Mesothelial cell of epicardium (in vitro differentiated cells): ENCODE data around the gene FAM53B. TPM values are rescaled to one million over a fixed set of nuclear protein-coding genes. Genes with fewer than 3 reads are reported as not detected.

ENCODE experiments used
- DNase-seq, 2 experiments: peaks; one replicate each; pipeline ENCODE4 v3.0.0; 2021; ENCODE audit warnings: low spot score in 2 of 2; ENCODE audit not compliant: unreplicated experiment in 2 of 2
- H3K27ac Mint-ChIP-seq: 2 replicates; pipeline ENCODE4 v1.8.0; 2021; ENCODE audit warnings: mixed read lengths
- H3K27me3 Mint-ChIP-seq: 2 replicates; pipeline ENCODE4 v1.8.0; 2021; ENCODE audit warnings: low read depth, mixed read lengths
- H3K36me3 Mint-ChIP-seq: 2 replicates; pipeline ENCODE4 v1.8.0; 2021; ENCODE audit warnings: mixed read lengths
- H3K4me1 Mint-ChIP-seq: 2 replicates; pipeline ENCODE4 v1.8.0; 2021; ENCODE audit warnings: mixed read lengths
- H3K4me3 Mint-ChIP-seq: 2 replicates; pipeline ENCODE4 v1.8.0; 2021; ENCODE audit warnings: mild to moderate bottlenecking, moderate library complexity, mixed read lengths
- H3K9me3 Mint-ChIP-seq: 2 replicates; pipeline ENCODE4 v1.8.0; 2021; ENCODE audit warnings: mixed read lengths
- CTCF ChIP-seq: fragments of 200-600 bp; sonication (generic); IDR thresholded peaks from one replicate; pipeline ENCODE4 v1.5.0; 2021; ENCODE audit warnings: antibody characterized with exemption; ENCODE audit not compliant: unreplicated experiment
- total RNA-seq: library from RNA; stranded (reverse); gene quantifications from 3 replicates; pipeline ENCODE4 v1.2.1, GENCODE V29; 2021

FAM53B gene
- total RNA-seq, 1 donor from 2014 or later = 42.0 TPM

GRCh38 chr10:124723826-124724225 is 20.4 kb downstream of the FAM53B start:
- H3K27me3 Mint-ChIP-seq = no peaks in the 10 kb centered on the region
- H3K27ac Mint-ChIP-seq = peak overlapping the region; percentile 68
- no peaks in the 10 kb centered on the region for H3K9me3 Mint-ChIP-seq
- DNase-seq = no peak
- H3K36me3 Mint-ChIP-seq = peaks cover 6% of the 10 kb centered on the region
- no peak for TF ChIP-seq CTCF
- no peak overlapping the region for H3K4me3 Mint-ChIP-seq
- H3K4me1 Mint-ChIP-seq = peaks cover 49% of the 10 kb centered on the region

GRCh38 chr10:124722798-124723783 is 21.1 kb downstream of the FAM53B start:
- no peaks in the 10 kb centered on the region for H3K9me3 Mint-ChIP-seq
- DNase-seq = no peak
- H3K27ac Mint-ChIP-seq = peak overlapping the region; percentile 71
- H3K4me3 Mint-ChIP-seq = no peak overlapping the region
- H3K27me3 Mint-ChIP-seq = no peaks in the 10 kb centered on the region
- TF ChIP-seq CTCF = no peak
- H3K4me1 Mint-ChIP-seq = peaks cover 51% of the 10 kb centered on the region
- peaks cover 6% of the 10 kb centered on the region for H3K36me3 Mint-ChIP-seq

- DNase-seq = no peak
- H3K4me3 Mint-ChIP-seq = no peak overlapping the region
- H3K9me3 Mint-ChIP-seq = no peaks in the 10 kb centered on the region
- no peaks in the 10 kb centered on the region for H3K27me3 Mint-ChIP-seq
- no peak for TF ChIP-seq CTCF
- H3K4me1 Mint-ChIP-seq = peaks cover 63% of the 10 kb centered on the region
- H3K27ac Mint-ChIP-seq = peak overlapping the region; percentile 32
- H3K36me3 Mint-ChIP-seq = peaks cover 6% of the 10 kb centered on the region
Measured at GRCh38 chr10:124721330-124722045, 22.7 kb downstream of the FAM53B start.

- Mint-ChIP-seq H3K36me3 (peaks cover 2% of the 10 kb centered on the region), H3K27ac (no peak overlapping the region), H3K27me3 (no peaks in the 10 kb centered on the region), H3K4me3 (no peak overlapping the region), H3K4me1 (peaks cover 68% of the 10 kb centered on the region), H3K9me3 (no peaks in the 10 kb centered on the region)
- no peak for DNase-seq
- no peak for TF ChIP-seq CTCF
Measured at GRCh38 chr10:124719213-124719851, 24.8 kb downstream of the FAM53B start.

GRCh38 chr10:124717911-124718741 is 26.1 kb downstream of the FAM53B start:
- H3K4me3 Mint-ChIP-seq = no peak overlapping the region
- no peaks in the 10 kb centered on the region for H3K27me3 Mint-ChIP-seq
- peaks cover 68% of the 10 kb centered on the region for H3K4me1 Mint-ChIP-seq
- peak overlapping the region; percentile 27 for H3K27ac Mint-ChIP-seq
- H3K36me3 Mint-ChIP-seq = peaks cover 2% of the 10 kb centered on the region
- no peaks in the 10 kb centered on the region for H3K9me3 Mint-ChIP-seq
- no peak for DNase-seq
- no peak for TF ChIP-seq CTCF
